Measurements from ENCODE around the gene ZNF761. TPM values are rescaled to one million over a fixed set of nuclear protein-coding genes. Genes with fewer than 3 reads are reported as not detected.

Gene ZNF761
- total and polyA plus RNA-seq, 2 of the 13 experiments (the other 11 are each of a cell fraction or from before 2014, with no cell fraction given): 11.6 to 16.2 TPM

- TF ChIP-seq MED1 (CRISPR knock-in tag; IDR thresholded peaks at IDR 0.05) (peak; percentile 60), MAFF (IDR thresholded peaks at IDR 0.05; ENCODE audit: low read depth, low read length) (no peak), ZC3H4 (CRISPR knock-in tag; IDR thresholded peaks at IDR 0.05; ENCODE audit: borderline replicate concordance) (no peak), YEATS4 (CRISPR knock-in tag; IDR thresholded peaks at IDR 0.05; ENCODE audit: borderline replicate concordance) (peak; percentile 69; the same call in 1 of the 2 replicates), RBM22 (optimal IDR thresholded peaks at IDR 0.05; ENCODE audit: low read length) (no peak), ZNF564 (CRISPR knock-in tag; IDR thresholded peaks at IDR 0.05) (no peak), ZNF121 (CRISPR knock-in tag; IDR thresholded peaks at IDR 0.05) (no peak), ZNF138 (CRISPR knock-in tag; IDR thresholded peaks at IDR 0.05; ENCODE audit: low read depth) (no peak), ZNF30 (CRISPR knock-in tag; IDR thresholded peaks at IDR 0.05) (no peak), HIVEP1 (CRISPR knock-in tag; IDR thresholded peaks at IDR 0.05) (peak; percentile 45; the same call in 1 of the 2 replicates), ZNF460 (CRISPR knock-in tag; IDR thresholded peaks at IDR 0.05; ENCODE audit: borderline replicate concordance) (no peak), FOXK2 (IDR thresholded peaks at IDR 0.05) (no peak), CC2D1A (CRISPR knock-in tag; IDR thresholded peaks at IDR 0.05) (no peak), HOXD1 (CRISPR knock-in tag; IDR thresholded peaks at IDR 0.05) (no peak), ELF3 (CRISPR knock-in tag; IDR thresholded peaks at IDR 0.05) (peak; percentile 74), ZNF414 (CRISPR knock-in tag; IDR thresholded peaks at IDR 0.05) (no peak), MLXIP (CRISPR knock-in tag; IDR thresholded peaks at IDR 0.05; ENCODE audit: borderline replicate concordance) (no peak), TOE1 (CRISPR knock-in tag; IDR thresholded peaks at IDR 0.05) (no peak), CHD4 (IDR thresholded peaks at IDR 0.05; ENCODE audit: borderline replicate concordance, low read length) (no peak), DBP (CRISPR knock-in tag; IDR thresholded peaks at IDR 0.05; ENCODE audit: not compliant biosample characterization) (no peak), CSRNP2 (CRISPR knock-in tag; conservative IDR thresholded peaks at IDR 0.05; ENCODE audit: low read depth) (no peak), JARID2 (CRISPR knock-in tag; IDR thresholded peaks at IDR 0.05; ENCODE audit: insufficient replicate concordance) (no peak)
Measured at GRCh38 chr19:53467485-53468262, 35.9 kb downstream of the ZNF761 start, which contains the start of gene ZNF813 (continued).

Measured in HepG2 (cell line).